ENCODE data around the gene CCDC192.

Gene CCDC192

DNA sequence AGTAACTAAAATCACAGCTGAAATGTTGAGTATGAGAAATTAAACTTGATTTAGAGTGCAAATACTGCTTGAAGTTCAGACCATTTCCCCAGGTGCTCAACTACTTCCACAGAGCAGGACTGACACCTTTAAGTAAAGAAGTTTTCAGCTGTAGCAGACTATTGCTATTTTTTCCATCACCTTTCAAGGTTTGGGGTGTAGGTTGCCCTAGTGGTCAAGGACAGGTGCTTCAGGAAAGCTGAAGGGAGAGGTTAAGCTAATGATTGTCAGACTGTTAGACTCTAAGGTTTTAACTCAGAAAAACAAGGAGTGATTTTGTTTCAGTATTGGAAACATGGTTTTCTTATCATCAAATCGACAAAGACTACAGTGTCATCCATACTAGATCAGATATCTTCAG lies 162.1 kb downstream of the CCDC192 start:
- no peak for TF ChIP-seq ARNT (IDR thresholded peaks at IDR 0.05)
- no peak for TF ChIP-seq FOXA1 (IDR thresholded peaks at IDR 0.05)
- TF ChIP-seq SP1 (IDR thresholded peaks at IDR 0.05): no peak
- TF ChIP-seq FOXM1 (IDR thresholded peaks at IDR 0.05; ENCODE audit: borderline replicate concordance): no peak
- TF ChIP-seq LEF1 (IDR thresholded peaks at IDR 0.05; ENCODE audit: borderline replicate concordance): no peak
- no peak for TF ChIP-seq L3MBTL2 (conservative IDR thresholded peaks at IDR 0.05)
- TF ChIP-seq CTBP1 (IDR thresholded peaks at IDR 0.05; ENCODE audit: borderline replicate concordance): no peak
- TF ChIP-seq TARDBP (IDR thresholded peaks at IDR 0.05): no peak
- TF ChIP-seq ELF4 (IDR thresholded peaks at IDR 0.05): no peak
- no peak for TF ChIP-seq SUZ12 (IDR thresholded peaks at IDR 0.05)
- no peak for TF ChIP-seq NFRKB (IDR thresholded peaks at IDR 0.05)
- TF ChIP-seq, protein P1, sequence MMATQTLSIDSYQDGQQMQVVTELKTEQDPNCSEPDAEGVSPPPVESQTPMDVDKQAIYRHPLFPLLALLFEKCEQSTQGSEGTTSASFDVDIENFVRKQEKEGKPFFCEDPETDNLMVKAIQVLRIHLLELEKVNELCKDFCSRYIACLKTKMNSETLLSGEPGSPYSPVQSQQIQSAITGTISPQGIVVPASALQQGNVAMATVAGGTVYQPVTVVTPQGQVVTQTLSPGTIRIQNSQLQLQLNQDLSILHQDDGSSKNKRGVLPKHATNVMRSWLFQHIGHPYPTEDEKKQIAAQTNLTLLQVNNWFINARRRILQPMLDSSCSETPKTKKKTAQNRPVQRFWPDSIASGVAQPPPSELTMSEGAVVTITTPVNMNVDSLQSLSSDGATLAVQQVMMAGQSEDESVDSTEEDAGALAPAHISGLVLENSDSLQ (IDR thresholded peaks at IDR 0.05): no peak
- TF ChIP-seq ZNF384 (IDR thresholded peaks at IDR 0.05): no peak
- no peak for TF ChIP-seq FOXK2 (IDR thresholded peaks at IDR 0.05)
- no peak for TF ChIP-seq HDGF (IDR thresholded peaks at IDR 0.05; ENCODE audit: borderline replicate concordance)
- TF ChIP-seq BHLHE40 (IDR thresholded peaks at IDR 0.05; ENCODE audit: borderline replicate concordance): no peak
- ChIA-PET POLR2A (no interaction called here), CTCF (interaction anchor here (0.5 to 2.0 kb wide), 4 partner anchors 12 to 1307 kb away, joined by 3 to 20 read pairs (median 4); no protein-coding TSS in a partner anchor)
- DNase-seq (ENCODE audit: extremely low spot score): no peak

GRCh38 chr5:127867022-127867783 lies 164.0 kb downstream of the CCDC192 start:
- ChIA-PET CTCF (interaction anchor here (1.3 kb wide), 1 partner anchor 11 kb away, joined by 6 read pairs; no protein-coding TSS in a partner anchor), POLR2A (no interaction called here)
- DNase-seq (ENCODE audit: extremely low spot score): no peak
- no peak for TF ChIP-seq LEF1 (IDR thresholded peaks at IDR 0.05; ENCODE audit: borderline replicate concordance)
- no peak for TF ChIP-seq ARNT (IDR thresholded peaks at IDR 0.05)
- TF ChIP-seq SUZ12 (IDR thresholded peaks at IDR 0.05): no peak
- TF ChIP-seq, protein P1 (IDR thresholded peaks at IDR 0.05): no peak

GRCh38 chr5:127870914-127871313 lies 167.7 kb downstream of the CCDC192 start:
- ChIA-PET POLR2A (no interaction called here), CTCF (interaction anchor here (1.4 kb wide), 1 partner anchor 10 kb away, joined by 3 read pairs; no protein-coding TSS in a partner anchor)
- no peak for TF ChIP-seq SUZ12 (IDR thresholded peaks at IDR 0.05)
- TF ChIP-seq ZNF384 (IDR thresholded peaks at IDR 0.05): no peak
- TF ChIP-seq SP1 (IDR thresholded peaks at IDR 0.05): no peak
- no peak for TF ChIP-seq L3MBTL2 (conservative IDR thresholded peaks at IDR 0.05)
- no peak for TF ChIP-seq FOXA1 (IDR thresholded peaks at IDR 0.05)
- no peak for TF ChIP-seq TARDBP (IDR thresholded peaks at IDR 0.05)
- TF ChIP-seq HDGF (IDR thresholded peaks at IDR 0.05; ENCODE audit: borderline replicate concordance): no peak
- TF ChIP-seq BHLHE40 (IDR thresholded peaks at IDR 0.05; ENCODE audit: borderline replicate concordance): no peak
- no peak for TF ChIP-seq FOXK2 (IDR thresholded peaks at IDR 0.05)
- TF ChIP-seq, protein P1 (IDR thresholded peaks at IDR 0.05): no peak
- TF ChIP-seq LEF1 (IDR thresholded peaks at IDR 0.05; ENCODE audit: borderline replicate concordance): no peak
- no peak for TF ChIP-seq CTBP1 (IDR thresholded peaks at IDR 0.05; ENCODE audit: borderline replicate concordance)
- TF ChIP-seq FOXM1 (IDR thresholded peaks at IDR 0.05; ENCODE audit: borderline replicate concordance): no peak
- no peak for TF ChIP-seq ELF4 (IDR thresholded peaks at IDR 0.05)
- TF ChIP-seq ARNT (IDR thresholded peaks at IDR 0.05): no peak
- no peak for TF ChIP-seq NFRKB (IDR thresholded peaks at IDR 0.05)
- no peak for DNase-seq (ENCODE audit: extremely low spot score)

DNA sequence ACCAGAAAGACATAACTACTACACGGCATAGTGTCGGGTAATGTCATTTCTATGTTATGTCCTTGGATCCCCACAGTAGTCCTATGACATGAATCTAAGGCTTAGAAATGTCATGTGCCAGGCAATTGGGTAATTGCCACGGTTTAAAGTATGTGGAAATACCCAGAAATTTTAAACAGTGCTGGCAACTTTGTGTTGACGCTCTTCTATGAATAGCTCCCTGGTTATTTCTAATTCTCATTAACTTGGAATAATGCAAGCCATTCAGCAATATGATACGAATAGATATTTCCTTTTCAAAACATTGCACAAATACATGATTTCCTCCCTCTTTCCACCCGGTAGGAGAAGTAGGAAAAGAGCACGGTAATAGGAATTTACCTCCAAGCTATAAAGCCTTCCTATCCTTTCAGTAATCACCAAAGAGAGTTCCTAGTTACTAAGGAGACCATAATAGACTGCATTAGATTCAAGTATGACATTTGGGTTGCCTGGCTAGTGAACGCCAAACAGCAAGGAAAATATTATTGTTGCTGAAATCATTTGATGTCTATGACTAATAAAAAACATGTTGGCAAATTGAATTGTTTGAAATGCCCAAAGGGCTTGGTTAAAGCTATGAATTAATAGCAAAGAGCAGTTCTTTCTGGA lies 168.4 kb downstream of the CCDC192 start:
- ChIA-PET CTCF (interaction anchor here (1.4 kb wide), 1 partner anchor 10 kb away, joined by 3 read pairs; no protein-coding TSS in a partner anchor), POLR2A (no interaction called here)
- TF ChIP-seq SP1 (IDR thresholded peaks at IDR 0.05): no peak
- no peak for DNase-seq (ENCODE audit: extremely low spot score)

GRCh38 chr5:127872494-127872893 lies 169.3 kb downstream of the CCDC192 start:
- ChIA-PET CTCF (interaction anchor here (0.5 kb wide), 1 partner anchor 312 kb away, joined by 3 read pairs; no protein-coding TSS in a partner anchor), POLR2A (no interaction called here)
- TF ChIP-seq TARDBP (IDR thresholded peaks at IDR 0.05): no peak
- TF ChIP-seq SP1 (IDR thresholded peaks at IDR 0.05): no peak
- no peak for TF ChIP-seq LEF1 (IDR thresholded peaks at IDR 0.05; ENCODE audit: borderline replicate concordance)
- TF ChIP-seq FOXA1 (IDR thresholded peaks at IDR 0.05): no peak
- no peak for TF ChIP-seq SUZ12 (IDR thresholded peaks at IDR 0.05)
- TF ChIP-seq FOXM1 (IDR thresholded peaks at IDR 0.05; ENCODE audit: borderline replicate concordance): no peak
- no peak for TF ChIP-seq ARNT (IDR thresholded peaks at IDR 0.05)
- TF ChIP-seq, protein P1 (IDR thresholded peaks at IDR 0.05): no peak
- no peak for TF ChIP-seq ZNF384 (IDR thresholded peaks at IDR 0.05)
- TF ChIP-seq HDGF (IDR thresholded peaks at IDR 0.05; ENCODE audit: borderline replicate concordance): no peak
- no peak for TF ChIP-seq L3MBTL2 (conservative IDR thresholded peaks at IDR 0.05)
- TF ChIP-seq CTBP1 (IDR thresholded peaks at IDR 0.05; ENCODE audit: borderline replicate concordance): no peak
- no peak for TF ChIP-seq ELF4 (IDR thresholded peaks at IDR 0.05)
- TF ChIP-seq BHLHE40 (IDR thresholded peaks at IDR 0.05; ENCODE audit: borderline replicate concordance): no peak
- no peak for TF ChIP-seq NFRKB (IDR thresholded peaks at IDR 0.05)
- no peak for TF ChIP-seq FOXK2 (IDR thresholded peaks at IDR 0.05)
- no peak for DNase-seq (ENCODE audit: extremely low spot score)

All from HEK293T (cell line).